Epidermal melanocyte (primary cell): ENCODE results near the gene CEPT1.
"Not testable (repeated sequence)": the region's sequence is repeated elsewhere in the genome, so short reads cannot be mapped to it uniquely, and the experiment has no call there.

ENCODE experiments used
- DNase-seq: peaks from one replicate; pipeline ENCODE4 v3.0.0; 2011; ENCODE audit warnings: low spot score; ENCODE audit not compliant: insufficient read length

The CEPT1 gene

GRCh38 chr1:111208921-111209320 is 68.9 kb downstream of the CEPT1 start:
- no peak for DNase-seq

GRCh38 chr1:111209622-111210021 is 69.6 kb downstream of the CEPT1 start:
- no peak for DNase-seq

DNA sequence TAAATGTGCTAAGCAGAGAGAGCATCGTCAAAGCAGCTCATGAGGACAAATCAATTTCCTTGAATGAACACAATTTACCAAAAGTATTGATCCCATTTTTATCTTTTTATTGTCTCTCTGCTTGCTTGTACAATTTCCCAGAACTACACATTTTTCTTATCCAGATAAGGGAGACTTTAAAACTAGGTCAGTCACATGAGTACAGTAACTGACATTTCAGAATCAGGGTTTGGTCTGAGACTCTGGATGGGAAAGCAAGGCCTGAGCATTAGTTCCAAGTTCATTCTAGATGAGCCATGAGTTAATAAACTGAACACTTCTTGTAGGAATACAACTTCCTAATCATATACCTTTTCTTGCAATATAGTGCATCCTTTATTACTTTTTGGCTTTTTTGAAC is 71.9 kb downstream of the CEPT1 start:
- DNase-seq, result no peak

DNA sequence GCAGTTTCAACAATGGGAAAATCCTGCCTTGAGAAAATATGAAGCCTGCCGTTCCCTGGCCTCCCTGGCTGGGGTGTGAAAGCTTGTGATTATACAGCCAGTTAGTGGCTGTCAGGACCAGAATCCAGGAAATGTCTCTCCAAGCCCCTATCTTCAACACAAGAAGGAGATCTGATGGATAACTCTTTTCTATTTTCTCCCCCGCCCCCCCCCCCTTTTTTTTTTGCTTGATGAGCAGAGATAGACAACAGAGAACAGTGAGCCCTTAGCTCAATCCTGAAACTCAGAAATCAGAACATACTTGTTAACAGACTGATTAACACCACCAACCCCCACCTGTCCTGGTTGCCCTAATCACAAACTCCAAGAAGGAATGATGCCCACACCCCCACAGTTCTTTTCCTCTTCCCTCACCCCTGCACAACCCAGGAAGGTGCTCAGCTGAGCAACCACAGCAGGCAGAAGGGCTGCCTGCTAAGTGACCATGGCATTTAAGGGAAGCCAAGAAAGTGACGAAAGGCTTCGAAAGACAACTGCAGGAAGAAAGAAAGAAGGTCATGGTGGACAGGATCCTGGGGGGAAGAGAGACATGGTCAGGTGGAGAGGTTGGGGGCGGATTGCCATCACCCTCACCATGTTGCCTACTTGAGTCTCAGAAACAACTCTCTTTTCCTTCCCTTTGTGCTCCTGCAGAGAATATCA is 72.8 kb downstream of the CEPT1 start:
- DNase-seq, result no peak

- no peak for DNase-seq
Measured at GRCh38 chr1:111213412-111213811, 73.4 kb downstream of the CEPT1 start.

- DNase-seq, result no peak
Measured at GRCh38 chr1:111214074-111214801, 74.2 kb downstream of the CEPT1 start.

DNA sequence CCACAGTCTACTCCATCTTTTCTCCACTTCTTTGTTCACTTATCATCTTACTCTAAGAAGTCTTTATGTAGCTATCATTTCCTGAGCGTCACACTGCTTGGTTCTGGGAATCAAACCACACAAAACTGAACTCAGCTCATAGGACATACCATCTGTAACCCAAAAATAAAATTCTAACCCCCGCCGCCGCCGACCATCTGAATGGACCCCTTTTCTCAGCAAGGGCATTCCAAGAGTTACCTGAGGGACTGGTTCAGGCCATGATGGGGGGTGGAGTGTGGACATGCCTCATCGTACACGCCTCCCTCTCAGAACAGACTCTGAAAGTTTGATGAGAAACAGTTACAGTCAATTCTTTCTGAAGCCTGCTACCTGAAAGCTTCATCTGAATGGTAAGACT is 74.9 kb downstream of the CEPT1 start:
- DNase-seq, result no peak

GRCh38 chr1:111215285-111215684 is 75.3 kb downstream of the CEPT1 start:
- not testable (repeated sequence) for DNase-seq

DNA sequence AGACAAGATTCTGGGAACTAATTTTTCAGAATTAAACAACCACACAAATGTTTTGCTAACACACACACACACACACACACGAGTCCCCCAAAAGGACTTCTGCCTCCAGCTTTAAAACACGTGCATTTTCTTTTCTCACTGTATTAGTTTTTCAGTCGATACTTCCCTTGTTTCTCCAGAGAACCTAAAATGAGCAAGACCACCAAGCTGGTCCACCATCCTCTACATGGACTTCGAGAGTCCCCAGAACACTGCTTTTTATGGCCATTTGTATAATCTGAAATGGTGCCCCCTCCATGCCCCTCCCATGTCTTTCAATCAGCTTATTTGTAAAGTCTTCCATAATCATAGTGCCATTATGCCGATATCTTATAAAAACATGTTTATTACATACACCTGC is 76.7 kb downstream of the CEPT1 start:
- no peak for DNase-seq

DNA sequence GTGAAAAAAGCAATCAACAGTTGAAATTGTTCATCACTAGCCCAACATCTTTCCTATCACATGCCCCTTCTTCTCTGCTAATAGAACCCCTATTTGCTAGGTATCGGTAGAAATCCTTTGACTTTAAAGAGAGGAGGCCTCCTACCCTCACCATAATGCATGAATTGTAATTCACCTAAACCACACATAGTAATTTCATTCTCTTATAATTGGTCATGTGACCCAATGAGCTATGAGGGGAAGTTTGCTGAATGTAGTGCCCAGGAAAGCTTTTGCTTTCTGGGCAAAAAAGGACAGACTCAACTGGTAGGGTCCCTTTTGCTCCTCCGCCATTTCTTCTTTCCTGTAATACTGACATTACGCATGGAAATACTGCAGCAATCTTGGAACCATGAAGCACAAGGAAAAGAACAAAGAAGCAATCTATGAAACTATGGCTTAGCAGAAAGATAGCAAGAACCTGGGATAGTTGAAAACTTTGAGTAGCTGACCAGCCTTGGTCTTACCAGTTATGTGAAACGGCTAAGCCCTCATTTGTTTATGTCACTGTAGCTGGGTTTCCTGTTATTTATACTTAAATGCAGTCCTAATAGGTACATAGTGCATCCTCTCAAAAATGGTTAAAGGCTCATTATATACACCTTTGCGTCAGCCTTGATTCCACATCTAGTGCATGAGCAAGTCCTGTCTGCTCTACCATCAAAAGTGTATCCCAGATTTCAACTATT is 77.3 kb downstream of the CEPT1 start:
- no peak for DNase-seq

GRCh38 chr1:111218701-111219556 is 78.9 kb downstream of the CEPT1 start:
- no peak for DNase-seq

GRCh38 chr1:111219557-111220286 is 79.7 kb downstream of the CEPT1 start:
- DNase-seq, result no peak

- no peak for DNase-seq
Measured at GRCh38 chr1:111220302-111220890, 80.4 kb downstream of the CEPT1 start.

DNA sequence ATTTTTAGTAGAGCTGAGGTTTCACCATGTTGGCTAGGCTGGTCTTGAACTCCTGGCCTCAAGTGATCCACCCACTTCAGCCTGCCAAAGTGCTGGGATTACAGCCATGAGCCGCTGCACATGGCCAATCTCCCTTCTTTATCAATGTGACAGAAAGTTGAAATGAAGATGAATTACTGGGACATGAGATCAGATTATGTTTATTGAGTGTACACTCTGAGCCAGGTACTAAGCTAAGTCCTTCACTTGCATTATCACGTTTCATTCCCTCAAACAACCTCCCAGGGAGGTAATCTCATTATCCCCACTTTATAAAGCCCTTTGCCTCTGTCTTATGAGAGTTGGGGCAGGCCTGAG is 81.2 kb downstream of the CEPT1 start:
- DNase-seq, result no peak

GRCh38 chr1:111221633-111222291 is 81.7 kb downstream of the CEPT1 start:
- DNase-seq, result no peak

GRCh38 chr1:111222308-111223125 is 82.5 kb downstream of the CEPT1 start:
- DNase-seq, result peak; percentile 65

DNA sequence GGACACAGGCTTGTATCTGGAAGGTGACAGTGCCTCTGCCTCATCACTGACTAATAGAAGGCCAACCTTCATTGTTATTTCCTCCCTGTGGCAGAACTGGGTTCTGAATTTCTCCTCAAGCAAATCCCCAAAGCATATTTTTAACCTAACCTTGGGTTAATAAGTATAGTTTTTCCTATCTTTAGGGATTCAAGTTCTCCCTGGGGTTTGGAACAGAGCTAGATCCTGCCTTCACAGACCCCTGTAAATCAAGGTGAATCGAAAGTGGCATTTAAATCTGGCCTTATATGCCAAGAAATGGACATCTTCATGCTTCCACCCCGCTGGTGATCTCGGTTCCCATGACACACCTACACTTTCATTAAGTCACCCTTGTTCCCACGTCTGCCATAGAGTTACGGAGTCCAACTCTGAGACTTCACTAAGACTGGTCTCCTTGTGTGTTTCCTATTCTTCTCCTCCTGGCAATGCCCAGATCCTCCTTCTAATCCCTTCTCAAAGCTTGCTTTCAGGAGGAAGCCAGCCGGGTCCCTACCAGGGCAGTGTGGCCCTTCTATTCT is 83.2 kb downstream of the CEPT1 start:
- DNase-seq, result no peak

DNA sequence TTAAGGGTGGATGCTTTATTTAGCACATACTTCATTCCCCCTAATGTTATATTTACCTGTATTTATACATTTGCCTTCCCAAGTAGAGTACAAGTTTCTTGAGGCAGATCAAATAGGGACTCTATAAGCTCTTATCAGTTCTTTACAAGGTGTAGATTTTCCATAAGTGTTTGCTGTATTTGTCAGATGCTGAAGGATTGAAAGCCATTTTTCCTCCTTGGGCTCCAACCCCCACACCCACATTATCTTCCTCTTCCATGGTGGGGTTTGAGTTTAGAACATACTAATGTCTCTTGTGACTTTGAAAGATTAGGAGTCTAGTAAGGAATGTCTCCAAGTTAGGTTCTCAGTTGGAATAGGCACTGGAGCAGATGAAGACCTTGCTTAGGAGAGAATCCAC is 85.1 kb downstream of the CEPT1 start:
- DNase-seq, result no peak
